BLaER1 (cell line): ENCODE data around the gene C4BPB.

Experiments used
- H3K27ac ChIP-seq: shearing (Covaris generic); formaldehyde crosslinking; 2 replicates; pipeline ENCODE4 v1.8.1; 2022
- H3K27me3 ChIP-seq: shearing (Covaris generic); formaldehyde crosslinking; 2 replicates; pipeline ENCODE4 v1.8.1; 2022
- H3K36me3 ChIP-seq: shearing (Covaris generic); formaldehyde crosslinking; 2 replicates; pipeline ENCODE4 v1.8.1; 2022
- H3K4me1 ChIP-seq: shearing (Covaris generic); formaldehyde crosslinking; 2 replicates; pipeline ENCODE4 v1.8.1; 2022
- H3K4me2 ChIP-seq: shearing (Covaris generic); formaldehyde crosslinking; 2 replicates; pipeline ENCODE4 v1.8.1; 2022
- H3K4me3 ChIP-seq: shearing (Covaris generic); formaldehyde crosslinking; 2 replicates; pipeline ENCODE4 v1.8.1; 2022
- H3K9ac ChIP-seq: shearing (Covaris generic); formaldehyde crosslinking; 2 replicates; pipeline ENCODE4 v1.8.1; 2022
- H3K9me3 ChIP-seq: shearing (Covaris generic); formaldehyde crosslinking; 2 replicates; pipeline ENCODE4 v1.8.1; 2022
- H4K20me1 ChIP-seq: shearing (Covaris generic); formaldehyde crosslinking; 2 replicates; pipeline ENCODE4 v1.8.1; 2022
- Cebpa-rat ChIP-seq: shearing (Covaris generic); IDR thresholded peaks from 2 replicates; pipeline ENCODE4 v1.8.1; 2022

The C4BPB gene

DNA sequence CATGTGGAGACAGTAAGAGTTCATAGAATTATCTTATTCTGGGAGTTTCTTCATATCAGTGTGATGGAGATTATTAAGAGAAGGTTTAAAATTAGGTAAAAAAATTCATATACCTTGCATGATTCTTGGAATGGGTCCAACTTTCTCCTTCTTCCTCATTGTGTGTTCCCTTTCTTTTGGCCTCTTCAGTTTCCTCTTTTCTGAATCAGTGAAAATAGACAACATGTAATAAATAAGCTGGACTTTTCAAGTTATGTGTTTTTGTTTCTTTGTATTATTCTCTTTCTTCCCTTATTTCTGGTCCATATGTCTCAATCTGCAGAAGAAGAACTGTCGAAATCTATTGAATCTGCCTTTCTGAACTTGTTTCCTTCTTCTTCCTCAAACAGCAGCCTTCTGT is 45.9 kb downstream of the C4BPB start:
- Histone ChIP-seq H3K36me3 (no peaks in the 10 kb centered on the region), H3K27ac (no peak overlapping the region), H3K9ac (no peak overlapping the region), H3K4me1 (no peaks in the 10 kb centered on the region), H3K9me3 (peaks cover 14% of the 10 kb centered on the region), H3K4me2 (no peak overlapping the region), H3K4me3 (no peak overlapping the region), H4K20me1 (no peaks in the 10 kb centered on the region), H3K27me3 (no peaks in the 10 kb centered on the region)
- no peak for TF ChIP-seq Cebpa-rat

DNA sequence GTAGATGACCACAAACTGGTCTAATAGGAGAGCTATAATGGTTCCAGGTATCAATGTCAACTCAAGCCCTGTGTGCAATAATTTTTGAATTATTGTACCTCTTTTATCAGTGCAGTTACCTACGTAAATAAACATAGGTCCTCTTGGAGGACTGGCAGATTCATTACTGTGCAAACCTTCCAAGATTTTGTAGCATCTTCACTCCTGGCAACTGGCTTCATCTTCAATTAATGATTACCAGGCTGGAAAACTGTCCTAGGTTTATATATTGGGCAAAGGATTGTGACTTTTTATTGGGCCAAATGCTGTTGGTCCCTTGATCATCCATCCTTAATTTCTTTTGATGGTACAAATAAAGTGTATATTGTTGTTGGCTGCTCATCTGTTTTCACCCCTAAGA is 51.0 kb downstream of the C4BPB start:
- Histone ChIP-seq H3K4me1 (no peaks in the 10 kb centered on the region), H3K4me2 (no peak overlapping the region), H3K27ac (no peak overlapping the region), H3K9me3 (no peaks in the 10 kb centered on the region), H3K36me3 (no peaks in the 10 kb centered on the region), H3K9ac (no peak overlapping the region), H3K4me3 (no peak overlapping the region), H3K27me3 (no peaks in the 10 kb centered on the region), H4K20me1 (no peaks in the 10 kb centered on the region)
- TF ChIP-seq Cebpa-rat, result no peak

DNA sequence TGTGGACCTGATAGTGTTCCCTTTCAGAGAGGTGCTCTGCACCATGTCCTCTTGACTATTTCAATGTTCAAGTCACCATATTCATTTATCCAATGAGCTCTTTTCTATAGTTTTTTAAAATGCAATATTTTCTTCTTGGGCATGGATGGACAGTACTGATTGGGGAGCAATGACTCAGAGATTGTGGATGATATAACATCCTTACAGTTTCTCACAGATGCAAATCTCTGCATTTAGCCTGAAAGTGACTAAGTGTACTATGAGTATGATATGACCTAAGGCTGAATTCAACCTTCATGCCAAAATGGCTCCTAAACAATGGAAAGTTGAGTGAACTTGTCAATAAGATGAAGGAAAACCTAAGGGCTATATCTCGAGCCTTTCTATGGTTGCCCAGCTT is 51.9 kb downstream of the C4BPB start:
- Histone ChIP-seq H3K27ac (no peak overlapping the region), H3K4me2 (no peak overlapping the region), H4K20me1 (no peaks in the 10 kb centered on the region), H3K27me3 (no peaks in the 10 kb centered on the region), H3K36me3 (no peaks in the 10 kb centered on the region), H3K4me1 (no peaks in the 10 kb centered on the region), H3K9ac (no peak overlapping the region), H3K4me3 (no peak overlapping the region), H3K9me3 (no peaks in the 10 kb centered on the region)
- no peak for TF ChIP-seq Cebpa-rat

DNA sequence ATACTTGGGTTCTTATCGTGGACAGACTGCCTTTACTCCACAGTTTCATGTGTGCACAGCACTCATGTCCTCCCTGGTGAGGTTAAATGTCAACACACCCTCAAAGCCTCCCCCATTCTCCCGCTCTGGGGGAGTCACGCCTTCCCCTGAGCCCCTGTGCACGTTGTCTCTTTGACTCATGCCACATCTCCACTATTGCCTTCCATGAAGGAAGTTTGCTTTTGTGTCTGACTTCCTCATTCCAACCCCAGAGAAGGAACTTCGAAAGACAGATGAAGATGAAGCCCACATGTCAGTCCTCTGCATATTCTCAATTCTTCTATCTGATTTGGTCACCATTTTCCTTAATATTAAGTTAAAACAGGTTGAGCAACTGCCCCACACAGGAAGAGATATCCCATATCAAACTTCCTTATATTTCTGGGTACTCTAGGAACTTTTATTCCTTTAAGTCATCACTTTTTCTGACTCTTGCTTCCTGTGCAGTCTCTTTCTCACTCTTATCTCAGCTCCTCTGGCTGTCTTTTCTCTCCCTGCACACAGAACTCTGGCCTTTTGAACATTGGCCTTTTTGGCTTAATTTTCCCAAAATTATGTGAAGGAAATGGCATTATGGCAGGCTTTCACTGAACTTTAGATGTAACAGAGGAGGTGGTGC is 56.9 kb downstream of the C4BPB start:
- Histone ChIP-seq H3K4me3 (no peak overlapping the region), H3K36me3 (no peaks in the 10 kb centered on the region), H3K9me3 (no peaks in the 10 kb centered on the region), H3K4me2 (no peak overlapping the region), H3K4me1 (no peaks in the 10 kb centered on the region), H3K27ac (no peak overlapping the region), H4K20me1 (no peaks in the 10 kb centered on the region), H3K27me3 (no peaks in the 10 kb centered on the region), H3K9ac (no peak overlapping the region)
- TF ChIP-seq Cebpa-rat, result no peak
